Measurements from ENCODE around the gene RPS6KA1.
A peak's percentile ranks its signal among the peaks of the same experiment; 100 is the strongest.

The RPS6KA1 gene

DNA sequence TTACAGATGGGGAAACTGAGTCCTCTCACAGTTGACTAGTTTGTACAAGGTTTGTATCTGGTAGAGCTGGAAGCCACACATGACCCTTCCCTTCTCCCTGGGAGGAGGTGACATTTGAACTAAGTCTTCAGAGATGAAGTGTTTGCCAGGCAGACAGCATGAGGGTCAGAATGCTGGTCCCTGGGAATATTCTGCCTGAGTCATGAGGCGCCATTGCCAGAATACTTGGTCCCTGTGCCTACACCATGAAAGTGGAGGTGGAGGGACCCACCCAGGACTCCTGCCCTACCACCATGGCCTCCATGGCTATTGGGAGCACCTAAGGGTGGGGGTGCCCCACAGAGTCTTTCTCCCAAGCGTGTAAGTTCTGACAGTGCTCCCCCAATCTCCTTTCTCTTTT is 7.0 kb downstream of the RPS6KA1 start:
- H3K27me3 ChIP-seq (ENCODE audit: insufficient read depth, poor library complexity, severe bottlenecking): no peaks in the 10 kb centered on the region
- H3K27ac ChIP-seq (replicated peaks): no peak overlapping the region
- H3K4me3 ChIP-seq (replicated peaks; ENCODE audit: insufficient read depth, low read length): no peak overlapping the region
- no peak for TF ChIP-seq GABPA (IDR thresholded peaks at IDR 0.05; ENCODE audit: low read depth)
- no peak for TF ChIP-seq CTCF (IDR thresholded peaks at IDR 0.05; ENCODE audit: insufficient read depth, low read length)
- TF ChIP-seq SPI1 (IDR thresholded peaks at IDR 0.05; ENCODE audit: borderline replicate concordance, low read depth): no peak
- no peak for TF ChIP-seq REST (IDR thresholded peaks at IDR 0.05; ENCODE audit: insufficient replicate concordance, low read depth)
- no peak for TF ChIP-seq POLR2AphosphoS5 (IDR thresholded peaks at IDR 0.05; ENCODE audit: low read depth)
- DNase-seq (ENCODE audit: low read depth in 1 of 2, low spot score in 1 of 2): no peak

GRCh38 chr1:26537951-26538352 is 8.4 kb downstream of the RPS6KA1 start:
- peak overlapping the region; percentile 95 for H3K27ac ChIP-seq (replicated peaks)
- no peak overlapping the region for H3K4me3 ChIP-seq (replicated peaks; ENCODE audit: insufficient read depth, low read length)
- H3K27me3 ChIP-seq (ENCODE audit: insufficient read depth, poor library complexity, severe bottlenecking): no peaks in the 10 kb centered on the region
- DNase-seq (ENCODE audit: low read depth in 1 of 2, low spot score in 1 of 2): peak; percentile 71 to 91
- TF ChIP-seq SPI1 (IDR thresholded peaks at IDR 0.05; ENCODE audit: borderline replicate concordance, low read depth) (peak; percentile 77), POLR2AphosphoS5 (IDR thresholded peaks at IDR 0.05; ENCODE audit: low read depth) (no peak), CTCF (IDR thresholded peaks at IDR 0.05; ENCODE audit: insufficient read depth, low read length) (peak; percentile 85), REST (IDR thresholded peaks at IDR 0.05; ENCODE audit: insufficient replicate concordance, low read depth) (no peak), GABPA (IDR thresholded peaks at IDR 0.05; ENCODE audit: low read depth) (no peak)

DNA sequence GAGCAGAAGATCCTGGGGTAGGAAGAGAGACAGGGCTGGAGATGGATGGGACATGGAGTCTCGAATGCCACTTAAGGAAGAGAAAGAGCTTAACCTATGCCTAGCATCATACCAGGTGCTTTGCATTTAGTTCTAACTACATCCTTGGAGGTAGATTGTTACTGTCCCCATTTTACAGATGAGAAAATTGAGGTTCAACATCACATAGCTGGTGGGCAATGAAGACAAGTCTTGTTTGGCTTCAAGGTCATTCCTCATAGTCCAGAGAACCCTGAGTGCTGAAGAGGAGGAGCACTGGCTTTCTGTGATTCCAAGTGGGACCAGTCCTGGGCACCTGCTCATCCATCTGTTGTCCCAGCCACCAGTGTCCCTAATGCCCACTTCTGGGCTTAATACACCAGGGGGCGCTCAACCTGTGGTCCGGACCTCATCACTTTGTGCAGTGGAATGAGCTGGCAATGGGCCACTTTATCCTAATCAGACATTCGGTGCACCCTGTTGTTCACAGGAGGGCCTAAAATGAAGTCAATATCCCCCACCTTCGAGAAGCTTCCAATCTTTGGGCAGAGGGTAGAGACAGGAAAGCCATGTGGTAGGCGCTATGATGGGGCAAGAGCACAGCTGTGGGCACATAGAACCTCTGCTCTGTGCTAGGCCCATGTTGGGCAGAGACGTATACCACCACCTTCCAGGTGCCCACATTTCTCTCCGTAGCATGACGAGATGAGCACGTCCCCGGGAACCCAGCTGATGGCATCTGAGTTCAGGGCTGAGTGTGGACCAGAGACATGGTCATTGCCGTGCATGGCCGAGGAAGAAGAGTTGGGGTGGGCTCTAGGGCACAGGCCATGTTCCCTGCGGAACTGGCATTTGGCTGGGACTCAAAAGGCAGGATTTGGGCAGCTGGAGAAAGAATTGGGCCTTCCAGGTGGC is 9.2 kb downstream of the RPS6KA1 start:
- TF ChIP-seq REST (IDR thresholded peaks at IDR 0.05; ENCODE audit: insufficient replicate concordance, low read depth) (no peak), CTCF (IDR thresholded peaks at IDR 0.05; ENCODE audit: insufficient read depth, low read length) (peak; percentile 64)
- Histone ChIP-seq H3K27me3 (ENCODE audit: insufficient read depth, poor library complexity, severe bottlenecking) (no peaks in the 10 kb centered on the region), H3K4me3 (replicated peaks; ENCODE audit: insufficient read depth, low read length) (no peak overlapping the region), H3K27ac (replicated peaks) (peak overlapping the region; percentile 95)
- DNase-seq (ENCODE audit: low read depth in 1 of 2, low spot score in 1 of 2): peak; percentile 62 to 70

Measured in HL-60 (cell line).